ENCODE measurements around the gene TLE7. TPM values are rescaled to one million over a fixed set of nuclear protein-coding genes. Genes with fewer than 3 reads are reported as not detected.

TLE7 gene
- total RNA-seq, 1 experiment from 2014 or later: not detected

DNA sequence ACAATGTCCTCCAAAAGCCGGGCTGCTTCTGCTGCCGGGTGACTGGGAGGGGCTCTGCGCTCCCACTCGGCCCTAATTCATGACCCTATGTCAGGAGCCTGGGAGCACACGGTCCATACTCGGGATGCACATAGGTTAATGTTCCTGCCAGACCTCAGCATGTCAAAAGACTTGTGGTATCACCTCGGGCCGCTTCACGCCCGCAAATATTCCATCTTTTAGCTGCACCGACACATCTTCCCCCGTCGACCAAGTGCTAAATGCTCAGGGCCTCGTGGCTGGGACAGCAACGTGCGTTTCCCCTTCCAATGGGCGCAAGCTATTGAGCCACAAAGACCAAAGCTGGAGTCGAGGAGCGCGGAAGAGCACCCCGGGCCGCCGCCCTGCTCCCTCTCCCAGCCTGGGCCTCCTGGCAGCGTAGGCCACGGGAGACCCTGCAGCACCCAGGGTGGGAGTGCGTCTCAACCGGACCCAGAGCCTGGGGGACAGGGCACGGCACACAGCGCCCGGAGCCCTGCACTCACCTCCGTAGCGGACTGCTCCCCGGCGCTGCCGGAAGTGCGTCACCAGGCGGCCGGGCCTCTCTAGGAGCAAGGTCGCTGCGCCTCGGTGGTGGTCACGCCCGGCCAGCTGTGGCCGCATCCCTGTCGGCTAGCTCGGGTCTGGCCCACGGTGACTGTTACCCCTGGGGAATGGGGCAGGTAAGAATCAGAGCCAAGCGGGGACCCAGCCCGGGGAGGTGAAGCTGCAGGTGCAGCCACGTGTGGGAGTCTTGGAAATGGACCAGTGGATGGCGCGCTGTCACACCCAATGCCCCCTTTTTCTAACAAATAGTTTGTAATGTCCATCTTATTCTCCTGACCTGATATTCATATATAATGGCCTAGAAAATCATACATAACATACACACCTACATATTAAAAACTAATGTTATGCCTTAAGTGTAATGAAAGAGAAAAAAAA is 20.1 kb upstream of the TLE7 start, which contains the start of gene ZNF23:
Gene ZNF23, minus strand, starts transcription at position 562 of the 963 bp plus-strand sequence. CDS start 5,451 bp downstream, outside the sequence.
- Mint-ChIP-seq H3K27ac (ENCODE audit: low read depth, unreplicated experiment) (peak within 1 kb of the TSS; percentile 82), H3K36me3 (ENCODE audit: insufficient read depth, unreplicated experiment) (peaks cover 23% of the 10 kb centered on the region), H3K27me3 (ENCODE audit: insufficient read depth, unreplicated experiment) (no peaks in the 10 kb centered on the region), H3K4me3 (ENCODE audit: unreplicated experiment) (peak within 1 kb of the TSS; percentile 89), H3K9me3 (ENCODE audit: unreplicated experiment) (no peaks in the 10 kb centered on the region), H3K4me1 (ENCODE audit: insufficient read depth, unreplicated experiment) (peaks cover 5% of the 10 kb centered on the region)
- CTCF ChIA-PET: interaction anchor here (0.6 to 1.5 kb wide), 7 partner anchors 20 to 164 kb away, joined by 3 to 4 read pairs (median 3); partner anchors contain the start of gene MARVELD3
- TF ChIP-seq, protein P1, sequence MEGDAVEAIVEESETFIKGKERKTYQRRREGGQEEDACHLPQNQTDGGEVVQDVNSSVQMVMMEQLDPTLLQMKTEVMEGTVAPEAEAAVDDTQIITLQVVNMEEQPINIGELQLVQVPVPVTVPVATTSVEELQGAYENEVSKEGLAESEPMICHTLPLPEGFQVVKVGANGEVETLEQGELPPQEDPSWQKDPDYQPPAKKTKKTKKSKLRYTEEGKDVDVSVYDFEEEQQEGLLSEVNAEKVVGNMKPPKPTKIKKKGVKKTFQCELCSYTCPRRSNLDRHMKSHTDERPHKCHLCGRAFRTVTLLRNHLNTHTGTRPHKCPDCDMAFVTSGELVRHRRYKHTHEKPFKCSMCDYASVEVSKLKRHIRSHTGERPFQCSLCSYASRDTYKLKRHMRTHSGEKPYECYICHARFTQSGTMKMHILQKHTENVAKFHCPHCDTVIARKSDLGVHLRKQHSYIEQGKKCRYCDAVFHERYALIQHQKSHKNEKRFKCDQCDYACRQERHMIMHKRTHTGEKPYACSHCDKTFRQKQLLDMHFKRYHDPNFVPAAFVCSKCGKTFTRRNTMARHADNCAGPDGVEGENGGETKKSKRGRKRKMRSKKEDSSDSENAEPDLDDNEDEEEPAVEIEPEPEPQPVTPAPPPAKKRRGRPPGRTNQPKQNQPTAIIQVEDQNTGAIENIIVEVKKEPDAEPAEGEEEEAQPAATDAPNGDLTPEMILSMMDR (IDR thresholded peaks at IDR 0.05; ENCODE audit: unreplicated experiment): peak; percentile 4
- intact Hi-C loops (cut with micrococcal nuclease): loop anchor here (1.0 kb wide), 1 partner anchor 22 kb away; no protein-coding TSS in a partner anchor
- peak; percentile 68 for DNase-seq (ENCODE audit: unreplicated experiment)
- POLR2A ChIA-PET: interaction anchor here (0.6 to 5.7 kb wide), 17 partner anchors 9 to 662 kb away, joined by 3 to 94 read pairs (median 4); partner anchors contain the start of genes CHST4, DHX38, TXNL4B and VAC14
- TSS peak; percentile 67 for BruUV-seq (replicated peaks)

DNA sequence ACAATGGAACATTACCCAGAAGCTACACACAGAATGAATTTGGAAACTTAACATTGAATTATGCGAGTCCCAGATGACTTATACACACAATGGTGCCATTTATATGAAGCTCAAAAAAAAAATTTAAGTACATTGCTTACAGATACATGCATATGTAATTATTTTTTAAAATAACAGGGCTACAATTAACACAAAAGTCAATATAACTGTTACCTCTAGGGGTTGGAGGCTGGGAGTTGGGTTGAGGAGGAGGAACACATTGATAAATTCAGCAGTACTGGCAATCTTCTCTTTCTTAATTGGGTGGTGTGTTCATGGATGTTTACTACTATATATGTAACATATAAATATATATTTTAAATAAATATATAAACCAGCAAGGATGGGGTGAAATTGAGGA is 19.1 kb upstream of the TLE7 start:
- Mint-ChIP-seq H3K4me1 (ENCODE audit: insufficient read depth, unreplicated experiment) (peaks cover 5% of the 10 kb centered on the region), H3K27me3 (ENCODE audit: insufficient read depth, unreplicated experiment) (no peaks in the 10 kb centered on the region), H3K36me3 (ENCODE audit: insufficient read depth, unreplicated experiment) (peaks cover 31% of the 10 kb centered on the region), H3K27ac (ENCODE audit: low read depth, unreplicated experiment) (no peak overlapping the region), H3K4me3 (ENCODE audit: unreplicated experiment) (peak overlapping the region; percentile 89), H3K9me3 (ENCODE audit: unreplicated experiment) (peaks cover 7% of the 10 kb centered on the region)
- POLR2A ChIA-PET: interaction anchor here (1.0 to 5.7 kb wide), 4 partner anchors 14 to 29 kb away, joined by 3 to 94 read pairs (median 6); no protein-coding TSS in a partner anchor
- no peak for DNase-seq (ENCODE audit: unreplicated experiment)
- CTCF ChIA-PET: interaction anchor here (0.6 to 3.4 kb wide), 6 partner anchors 19 to 553 kb away, joined by 3 to 20 read pairs (median 6); no protein-coding TSS in a partner anchor
- BruUV-seq (replicated peaks): no TSS peak
- intact Hi-C loops (cut with micrococcal nuclease): no loop called here
- TF ChIP-seq, protein P1 (IDR thresholded peaks at IDR 0.05; ENCODE audit: unreplicated experiment): no peak

- TF ChIP-seq, protein P1 (IDR thresholded peaks at IDR 0.05; ENCODE audit: unreplicated experiment): no peak
- no peak overlapping the region for H3K27ac Mint-ChIP-seq (ENCODE audit: low read depth, unreplicated experiment)
- H3K27me3 Mint-ChIP-seq (ENCODE audit: insufficient read depth, unreplicated experiment): no peaks in the 10 kb centered on the region
- ChIA-PET POLR2A (interaction anchor here (0.5 to 5.7 kb wide), 6 partner anchors 10 to 1014 kb away, joined by 3 to 94 read pairs (median 3); no protein-coding TSS in a partner anchor), CTCF (interaction anchor here (0.6 to 3.4 kb wide), 5 partner anchors 20 to 553 kb away, joined by 3 to 20 read pairs (median 7); no protein-coding TSS in a partner anchor)
- intact Hi-C loops (cut with micrococcal nuclease): no loop called here
- peak overlapping the region; percentile 89 for H3K4me3 Mint-ChIP-seq (ENCODE audit: unreplicated experiment)
- H3K9me3 Mint-ChIP-seq (ENCODE audit: unreplicated experiment): peaks cover 8% of the 10 kb centered on the region
- no TSS peak for BruUV-seq (replicated peaks)
- peaks cover 5% of the 10 kb centered on the region for H3K4me1 Mint-ChIP-seq (ENCODE audit: insufficient read depth, unreplicated experiment)
- peak; percentile 47 for DNase-seq (ENCODE audit: unreplicated experiment)
- peaks cover 38% of the 10 kb centered on the region for H3K36me3 Mint-ChIP-seq (ENCODE audit: insufficient read depth, unreplicated experiment)
Observed at GRCh38 chr16:71460236-71460635, 18.4 kb upstream of the TLE7 start.

DNA sequence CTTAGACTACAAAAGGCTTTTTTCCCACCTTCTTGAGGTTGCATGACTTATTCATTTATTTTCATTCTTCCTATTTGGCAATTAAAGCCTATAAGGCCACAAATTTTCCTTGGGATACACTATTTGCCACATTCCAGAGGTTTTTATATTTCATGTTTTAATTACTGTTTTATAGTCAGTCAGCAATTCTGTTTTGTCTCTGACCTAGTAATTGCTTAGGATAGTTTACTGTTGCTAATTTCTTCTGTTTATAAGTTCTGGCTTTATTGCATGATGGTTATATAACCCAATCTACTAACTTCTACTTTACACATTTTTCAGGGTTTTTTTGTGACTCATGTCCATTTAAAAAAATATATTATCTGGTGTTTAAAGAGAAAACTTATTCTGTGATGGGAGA is 17.7 kb upstream of the TLE7 start:
- H3K4me1 Mint-ChIP-seq (ENCODE audit: insufficient read depth, unreplicated experiment): peaks cover 5% of the 10 kb centered on the region
- POLR2A ChIA-PET: interaction anchor here (1.2 to 5.7 kb wide), 2 partner anchors 15 to 23 kb away, joined by 3 to 94 read pairs; no protein-coding TSS in a partner anchor
- intact Hi-C loops (cut with micrococcal nuclease): no loop called here
- CTCF ChIA-PET: interaction anchor here (1.4 to 3.4 kb wide), 3 partner anchors 41 to 79 kb away, joined by 5 to 20 read pairs (median 14); no protein-coding TSS in a partner anchor
- H3K27ac Mint-ChIP-seq (ENCODE audit: low read depth, unreplicated experiment): no peak overlapping the region
- no TSS peak for BruUV-seq (replicated peaks)
- H3K36me3 Mint-ChIP-seq (ENCODE audit: insufficient read depth, unreplicated experiment): peaks cover 40% of the 10 kb centered on the region
- TF ChIP-seq, protein P1 (IDR thresholded peaks at IDR 0.05; ENCODE audit: unreplicated experiment): no peak
- H3K27me3 Mint-ChIP-seq (ENCODE audit: insufficient read depth, unreplicated experiment): no peaks in the 10 kb centered on the region
- peaks cover 8% of the 10 kb centered on the region for H3K9me3 Mint-ChIP-seq (ENCODE audit: unreplicated experiment)
- DNase-seq (ENCODE audit: unreplicated experiment): no peak
- H3K4me3 Mint-ChIP-seq (ENCODE audit: unreplicated experiment): no peak overlapping the region
